T-helper 17 cell (primary cell): ENCODE results near the gene OR2M3. TPM values are rescaled to one million over a fixed set of nuclear protein-coding genes. Genes with fewer than 3 reads are reported as not detected.

Experiments
- ATAC-seq: fragments of 150-1000 bp; cut with Tn5 transposase; 2 replicates; pipeline ENCODE4 v1.10.0; 2021; ENCODE audit warnings: mild to moderate bottlenecking, moderate library complexity
- DNase-seq, 3 donors: peaks; one replicate each; pipeline versions ENCODE4 v3.0.0 to v3.0.0-alpha.2; 2020 to 2021
- H3K9me3 ChIP-seq: one replicate; pipeline ENCODE4 v1.7.0; 2013; ENCODE audit warnings: low read length, mild to moderate bottlenecking; ENCODE audit not compliant: control insufficient read depth, poor library complexity, severe bottlenecking
- H3K27ac Mint-ChIP-seq: one replicate; pipeline ENCODE4 v1.8.0; 2022; ENCODE audit warnings: mild to moderate bottlenecking, moderate library complexity, mixed read lengths
- H3K27me3 Mint-ChIP-seq: one replicate; pipeline ENCODE4 v1.8.0; 2022; ENCODE audit warnings: mixed read lengths
- H3K36me3 Mint-ChIP-seq: one replicate; pipeline ENCODE4 v1.8.0; 2022; ENCODE audit warnings: low read depth, mixed read lengths
- H3K4me1 Mint-ChIP-seq: one replicate; pipeline ENCODE4 v1.8.0; 2022; ENCODE audit warnings: mild to moderate bottlenecking, mixed read lengths
- H3K4me3 Mint-ChIP-seq: one replicate; pipeline ENCODE4 v1.8.0; 2022; ENCODE audit warnings: mild to moderate bottlenecking, moderate library complexity, mixed read lengths
- total RNA-seq, 4 donors: library from RNA in 2 of 4; stranded (reverse) in 2 of 4; gene quantifications; one replicate each; pipeline ENCODE4 v1.2.3 and lab custom pipeline; 2022 to 2026

OR2M3 gene, protein sequence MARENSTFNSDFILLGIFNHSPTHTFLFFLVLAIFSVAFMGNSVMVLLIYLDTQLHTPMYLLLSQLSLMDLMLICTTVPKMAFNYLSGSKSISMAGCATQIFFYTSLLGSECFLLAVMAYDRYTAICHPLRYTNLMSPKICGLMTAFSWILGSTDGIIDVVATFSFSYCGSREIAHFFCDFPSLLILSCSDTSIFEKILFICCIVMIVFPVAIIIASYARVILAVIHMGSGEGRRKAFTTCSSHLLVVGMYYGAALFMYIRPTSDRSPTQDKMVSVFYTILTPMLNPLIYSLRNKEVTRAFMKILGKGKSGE
- total RNA-seq (not detected), total RNA-seq (lab: John Stamatoyannopoulos, UW) (0 to 0.35 reads per million in 2 donors)

DNA sequence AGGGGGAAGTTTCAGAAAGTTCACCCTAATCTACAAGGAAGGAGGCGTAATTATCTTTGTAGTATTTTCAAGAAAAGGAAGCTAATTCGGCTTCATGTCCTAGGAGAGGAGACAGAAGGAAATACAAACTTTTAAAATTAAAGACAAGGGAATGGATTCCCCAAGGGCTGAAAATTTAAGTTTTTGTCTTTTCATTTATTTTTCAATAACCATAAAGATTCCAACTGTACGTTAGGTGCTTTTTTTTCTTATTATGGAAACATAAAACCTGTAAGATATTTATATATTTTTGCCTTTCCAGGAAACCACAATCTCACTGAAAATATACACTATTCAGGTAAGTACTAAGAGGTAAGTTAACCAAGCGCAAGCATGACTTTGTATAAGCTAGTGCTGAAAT, at the start of gene OR2M3:
TSS of gene OR2M3 (plus strand) at position 301 of the 400 bp plus-strand sequence. CDS start 5,803 bp downstream, outside the sequence.
- Mint-ChIP-seq H3K36me3 (no peaks in the 10 kb centered on the region), H3K4me3 (no peak within 1 kb of the TSS), H3K4me1 (no peaks in the 10 kb centered on the region), H3K27ac (no peak within 1 kb of the TSS), H3K27me3 (no peaks in the 10 kb centered on the region)
- H3K9me3 ChIP-seq = no peaks in the 10 kb centered on the region
- no peak for ATAC-seq
- DNase-seq = no peak

DNA sequence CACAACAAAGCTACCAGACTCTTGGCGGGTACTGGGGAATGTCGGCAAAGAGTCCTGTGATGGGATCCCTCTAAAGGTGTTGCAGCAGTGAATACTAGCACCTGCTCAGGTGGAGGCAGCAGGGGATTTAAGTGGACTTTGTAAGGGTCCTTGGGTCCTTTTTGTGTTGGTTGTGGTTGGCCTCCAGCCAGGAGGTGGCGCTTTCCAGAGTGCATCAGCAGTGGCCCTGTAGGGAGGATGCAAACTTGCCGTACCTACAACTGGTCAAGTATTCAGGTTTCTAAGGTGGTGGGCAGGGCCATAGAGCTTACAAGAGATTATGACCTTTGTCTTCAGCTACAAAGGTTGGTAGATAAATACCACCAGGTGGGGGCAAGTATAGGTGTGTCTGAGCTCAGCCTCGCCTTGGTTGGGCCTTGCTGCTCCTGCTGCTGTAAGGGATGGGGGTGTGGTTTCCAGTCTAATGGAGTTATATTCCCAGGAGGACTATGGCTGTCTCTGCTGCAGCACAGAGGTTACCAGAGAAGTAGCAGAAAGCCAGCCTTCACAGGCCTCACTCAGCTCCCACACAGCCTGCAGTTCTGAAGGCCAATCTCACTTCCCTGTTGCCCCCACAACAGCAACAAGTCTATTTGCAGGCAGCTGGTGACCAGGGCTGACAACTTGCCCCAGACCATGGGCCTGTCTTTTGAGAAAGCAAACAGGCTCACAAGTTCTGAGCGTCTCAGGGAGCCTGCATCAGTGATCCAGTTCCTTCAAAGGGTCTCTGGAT, 44.8 kb upstream of the OR2M3 start:
- Mint-ChIP-seq H3K4me3 (no peak overlapping the region), H3K27ac (no peak overlapping the region), H3K27me3 (no peaks in the 10 kb centered on the region), H3K4me1 (no peaks in the 10 kb centered on the region), H3K36me3 (no peaks in the 10 kb centered on the region)
- H3K9me3 ChIP-seq = no peaks in the 10 kb centered on the region
- no peak for ATAC-seq
- no peak for DNase-seq

DNA sequence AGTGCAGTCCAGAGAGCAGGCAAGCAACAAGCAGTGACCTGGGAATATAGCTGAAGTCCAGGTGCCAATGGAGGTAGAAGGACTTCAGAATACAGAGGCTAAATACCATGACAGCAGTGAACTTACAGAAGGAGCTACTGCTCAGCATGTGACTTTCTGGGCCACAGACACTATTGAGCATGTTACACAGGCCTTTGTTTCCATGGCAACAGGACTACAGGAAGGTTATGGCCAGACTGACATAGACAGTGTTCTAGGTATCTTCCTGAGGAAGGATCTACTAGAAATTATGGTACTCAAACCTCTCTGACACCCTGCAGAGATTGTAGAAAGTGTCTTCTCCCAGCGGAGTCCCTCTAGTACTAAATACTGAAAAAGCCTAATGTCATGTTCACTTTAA, 41.1 kb upstream of the OR2M3 start:
- H3K4me3 Mint-ChIP-seq = no peak overlapping the region
- DNase-seq (no peak), ATAC-seq (no peak)
- H3K27ac Mint-ChIP-seq = no peak overlapping the region
- H3K27me3 Mint-ChIP-seq = no peaks in the 10 kb centered on the region
- H3K36me3 Mint-ChIP-seq = no peaks in the 10 kb centered on the region
- no peaks in the 10 kb centered on the region for H3K4me1 Mint-ChIP-seq
- H3K9me3 ChIP-seq = no peaks in the 10 kb centered on the region

DNA sequence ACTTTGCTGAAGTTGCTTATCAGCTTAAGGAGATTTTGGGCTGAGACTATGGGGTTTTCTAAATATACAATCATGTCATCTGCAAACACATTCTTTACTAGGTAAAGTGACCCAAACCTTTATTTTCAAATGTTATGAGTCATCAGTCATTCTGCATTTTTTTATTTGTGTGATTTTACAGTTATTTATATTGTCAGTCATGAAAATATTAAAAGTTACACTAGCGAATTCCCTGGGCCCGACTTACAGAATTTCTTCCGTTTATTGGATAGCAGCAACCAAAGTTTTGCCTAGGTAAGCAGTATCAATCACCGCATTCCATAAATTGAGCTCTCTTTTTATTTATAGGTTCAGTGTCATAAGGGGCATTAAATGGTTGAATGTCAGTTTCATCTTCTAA, 38.3 kb upstream of the OR2M3 start:
- ATAC-seq (no peak), DNase-seq (no peak)
- Mint-ChIP-seq H3K4me1 (no peaks in the 10 kb centered on the region), H3K4me3 (no peak overlapping the region), H3K36me3 (no peaks in the 10 kb centered on the region), H3K27ac (no peak overlapping the region), H3K27me3 (no peaks in the 10 kb centered on the region)
- H3K9me3 ChIP-seq = no peaks in the 10 kb centered on the region

DNA sequence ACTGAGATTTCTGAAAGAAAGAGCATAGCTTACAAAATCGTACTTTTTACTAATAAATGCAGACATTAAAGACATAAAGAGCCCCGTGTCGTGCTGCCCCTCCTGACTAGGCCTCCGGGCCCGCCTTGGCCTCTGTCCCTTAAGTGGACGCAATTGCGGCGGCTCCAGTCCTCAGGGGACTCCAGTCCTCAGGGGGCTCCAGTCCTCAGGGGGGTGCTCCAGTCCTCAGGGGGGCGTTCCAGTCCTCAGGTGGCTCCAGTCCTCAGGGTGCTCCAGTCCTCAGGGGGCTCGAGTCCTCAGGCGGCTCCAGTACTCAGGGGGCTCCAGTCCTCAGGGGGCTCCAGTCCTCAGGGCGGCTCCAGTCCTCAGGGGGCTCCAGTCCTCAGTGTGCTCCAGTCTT, 33.0 kb upstream of the OR2M3 start:
- no peaks in the 10 kb centered on the region for H3K9me3 ChIP-seq
- no peak overlapping the region for H3K4me3 Mint-ChIP-seq
- H3K27me3 Mint-ChIP-seq = no peaks in the 10 kb centered on the region

DNA sequence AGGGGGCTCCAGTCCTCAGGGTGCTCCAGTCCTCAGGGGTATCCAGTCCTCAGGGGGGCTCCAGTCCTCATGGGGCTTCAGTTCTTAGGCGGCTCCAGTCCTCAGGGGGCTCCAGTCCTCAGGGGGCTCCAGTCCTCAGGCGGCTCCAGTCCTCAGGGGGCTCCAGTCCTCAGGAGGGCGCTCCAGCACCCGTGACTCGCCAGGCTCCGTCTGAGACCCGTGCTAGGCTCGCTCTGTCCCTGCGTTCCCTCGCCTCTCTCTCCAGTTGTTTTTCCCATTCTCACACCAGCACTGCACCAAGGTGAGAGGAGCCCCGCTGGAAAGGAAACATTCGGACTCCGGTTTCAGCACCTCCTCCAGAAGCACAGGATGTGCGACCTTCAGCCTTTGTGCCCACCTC, 31.9 kb upstream of the OR2M3 start:
- Mint-ChIP-seq H3K27ac (no peak overlapping the region), H3K36me3 (no peaks in the 10 kb centered on the region), H3K27me3 (no peaks in the 10 kb centered on the region), H3K4me1 (no peaks in the 10 kb centered on the region), H3K4me3 (no peak overlapping the region)
- DNase-seq = no peak
- no peak for ATAC-seq
- no peaks in the 10 kb centered on the region for H3K9me3 ChIP-seq

More for the DNA sequence above, 33.0 kb upstream of the OR2M3 start:
- no peak for ATAC-seq
- Mint-ChIP-seq H3K4me1 (no peaks in the 10 kb centered on the region), H3K27ac (no peak overlapping the region), H3K36me3 (no peaks in the 10 kb centered on the region)
- no peak for DNase-seq

DNA sequence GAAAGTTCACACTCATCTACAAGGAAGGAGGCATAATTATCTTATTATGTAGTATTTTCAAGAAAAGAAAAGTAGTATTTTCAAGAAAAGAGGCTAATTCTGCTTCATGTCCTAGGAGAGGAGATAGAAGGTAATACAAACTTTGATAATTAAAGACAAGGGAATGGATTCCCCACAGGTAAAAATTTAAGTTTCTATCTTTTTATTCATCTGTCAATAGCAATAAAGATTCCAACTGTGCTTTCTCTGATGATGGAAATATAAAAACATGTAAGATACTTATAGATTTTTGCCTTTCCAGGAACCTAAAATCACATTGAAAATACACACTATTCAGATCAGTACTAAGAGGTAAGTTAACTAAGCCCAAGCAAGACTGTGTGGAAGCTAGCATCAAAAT, 22.5 kb upstream of the OR2M3 start, which contains the start of gene OR2M2:
TSS of gene OR2M2 (plus strand) at position 301 of the 400 bp plus-strand sequence. CDS start 5,165 bp downstream, outside the sequence.
- H3K4me3 Mint-ChIP-seq = no peak within 1 kb of the TSS

DNA sequence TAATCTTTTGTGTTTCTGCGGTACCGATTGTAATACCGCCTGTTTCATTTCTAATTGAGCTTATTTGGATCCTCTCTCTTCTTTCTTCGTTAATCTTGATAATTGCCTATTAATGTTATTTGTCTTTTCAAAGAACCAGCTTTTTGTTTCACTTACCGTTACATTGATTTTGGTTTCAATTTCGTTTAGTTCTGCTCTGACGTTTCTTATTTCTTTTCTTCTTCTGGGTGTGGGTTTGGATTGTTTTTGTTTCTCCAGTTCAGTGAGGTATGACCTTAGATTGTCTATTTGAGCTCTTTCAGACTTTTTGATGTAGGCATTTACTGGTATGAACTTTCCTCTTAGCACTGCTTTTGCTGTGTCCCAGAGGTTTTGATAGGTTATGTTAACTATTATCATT, 13.1 kb upstream of the OR2M3 start:
- DNase-seq (no peak), ATAC-seq (no peak)

More for the DNA sequence above, 22.5 kb upstream of the OR2M3 start, which contains the start of gene OR2M2:
- no peaks in the 10 kb centered on the region for H3K9me3 ChIP-seq
- Mint-ChIP-seq H3K4me1 (no peaks in the 10 kb centered on the region), H3K27ac (no peak within 1 kb of the TSS), H3K27me3 (no peaks in the 10 kb centered on the region), H3K36me3 (no peaks in the 10 kb centered on the region)
- ATAC-seq (no peak), DNase-seq (no peak)

DNA sequence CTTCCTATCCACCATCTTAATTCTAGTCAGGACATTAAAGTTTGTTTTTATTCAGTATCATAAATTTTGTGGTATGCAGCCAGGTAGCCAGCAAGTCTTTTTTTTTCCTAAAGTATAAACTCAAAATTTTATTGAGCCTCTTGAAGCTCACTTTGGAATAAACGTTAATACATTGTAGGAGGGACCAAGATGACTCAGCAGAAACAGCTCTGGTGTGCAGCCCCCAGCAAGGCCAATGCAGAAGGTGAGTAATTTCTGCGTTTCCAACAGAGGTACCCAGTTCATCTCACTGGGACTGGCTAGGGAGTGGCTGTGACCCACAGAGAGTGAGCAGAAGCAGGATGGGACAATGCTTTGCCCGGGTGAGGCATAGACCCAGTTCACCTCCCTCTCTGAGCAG, 9.7 kb upstream of the OR2M3 start:
- DNase-seq (no peak), ATAC-seq (no peak)
- Mint-ChIP-seq H3K4me1 (no peaks in the 10 kb centered on the region), H3K36me3 (no peaks in the 10 kb centered on the region), H3K27me3 (no peaks in the 10 kb centered on the region), H3K27ac (no peak overlapping the region), H3K4me3 (no peak overlapping the region)
- H3K9me3 ChIP-seq = no peaks in the 10 kb centered on the region

More for the DNA sequence above, 13.1 kb upstream of the OR2M3 start:
- no peak overlapping the region for H3K27ac Mint-ChIP-seq
- H3K27me3 Mint-ChIP-seq = no peaks in the 10 kb centered on the region
- no peaks in the 10 kb centered on the region for H3K36me3 Mint-ChIP-seq
- no peaks in the 10 kb centered on the region for H3K4me1 Mint-ChIP-seq
- H3K9me3 ChIP-seq = no peaks in the 10 kb centered on the region
- no peak overlapping the region for H3K4me3 Mint-ChIP-seq

DNA sequence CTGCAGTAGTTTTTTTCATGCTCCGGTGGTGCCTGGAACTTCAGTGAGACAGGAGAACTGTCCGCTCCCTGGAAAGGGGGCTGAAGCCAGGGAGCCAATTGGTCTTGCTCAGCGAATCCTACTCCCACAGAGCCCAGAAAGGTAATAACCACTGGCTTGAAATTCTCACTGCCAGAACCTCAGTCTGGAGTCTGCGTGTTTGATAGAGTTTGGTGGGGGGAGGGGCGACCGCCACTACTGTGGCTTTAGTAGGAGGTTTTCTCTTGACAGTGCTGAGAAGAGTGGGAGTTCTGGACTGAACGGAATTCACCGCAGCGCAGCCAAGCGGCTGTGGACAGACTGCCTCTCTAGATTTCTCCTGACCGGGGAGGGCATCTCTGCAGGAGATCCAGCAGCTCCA, 8.0 kb upstream of the OR2M3 start:
- Mint-ChIP-seq H3K27ac (no peak overlapping the region), H3K27me3 (no peaks in the 10 kb centered on the region), H3K4me3 (no peak overlapping the region), H3K4me1 (no peaks in the 10 kb centered on the region), H3K36me3 (no peaks in the 10 kb centered on the region)
- no peak for ATAC-seq
- no peaks in the 10 kb centered on the region for H3K9me3 ChIP-seq
- DNase-seq = no peak

DNA sequence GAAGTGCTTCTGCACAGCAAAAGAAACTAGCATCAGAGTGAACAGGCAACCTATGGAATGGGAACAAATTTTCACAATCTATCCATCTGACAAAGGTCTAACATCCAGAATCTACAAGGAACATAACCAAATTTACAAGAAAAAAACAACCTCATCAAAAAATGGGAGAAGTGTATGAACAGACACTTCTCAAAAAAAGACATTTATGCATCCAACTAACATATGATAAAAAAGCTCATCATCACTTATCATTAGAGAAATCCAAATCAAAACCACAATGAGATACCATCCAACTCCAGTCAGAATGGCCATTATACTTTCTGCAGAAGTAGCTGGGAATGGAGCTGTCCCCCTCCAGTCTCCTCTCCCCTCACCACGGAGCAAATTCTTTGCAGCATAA, 2.9 kb upstream of the OR2M3 start:
- Mint-ChIP-seq H3K27me3 (no peaks in the 10 kb centered on the region), H3K4me3 (no peak overlapping the region), H3K27ac (no peak overlapping the region), H3K4me1 (no peaks in the 10 kb centered on the region), H3K36me3 (no peaks in the 10 kb centered on the region)
- DNase-seq (no peak), ATAC-seq (no peak)
- H3K9me3 ChIP-seq = no peaks in the 10 kb centered on the region

DNA sequence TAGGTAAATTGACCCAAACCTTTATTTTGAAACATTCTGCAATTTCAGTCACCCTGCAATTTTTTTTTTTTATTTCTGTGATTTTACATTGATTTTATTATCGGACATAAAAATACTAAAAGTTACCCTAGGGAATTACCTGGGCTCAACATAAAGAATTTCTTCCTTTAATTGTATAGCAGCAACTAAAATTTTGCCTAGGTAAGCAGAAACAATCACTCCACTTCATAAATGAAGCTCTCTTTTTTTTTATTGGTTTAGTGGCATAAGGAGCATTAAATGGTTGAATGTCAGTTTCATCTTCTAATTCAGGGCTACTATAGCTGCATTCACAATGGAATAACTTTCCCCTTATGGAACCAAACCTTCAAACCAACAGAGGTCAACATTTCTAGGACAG, 18.8 kb downstream of the OR2M3 start:
- H3K4me1 Mint-ChIP-seq = no peaks in the 10 kb centered on the region
- H3K9me3 ChIP-seq = no peaks in the 10 kb centered on the region
- H3K27ac Mint-ChIP-seq = no peak overlapping the region
- no peak for DNase-seq
- no peak for ATAC-seq
- no peaks in the 10 kb centered on the region for H3K36me3 Mint-ChIP-seq
- peaks cover 5% of the 10 kb centered on the region for H3K27me3 Mint-ChIP-seq
- H3K4me3 Mint-ChIP-seq = no peak overlapping the region

DNA sequence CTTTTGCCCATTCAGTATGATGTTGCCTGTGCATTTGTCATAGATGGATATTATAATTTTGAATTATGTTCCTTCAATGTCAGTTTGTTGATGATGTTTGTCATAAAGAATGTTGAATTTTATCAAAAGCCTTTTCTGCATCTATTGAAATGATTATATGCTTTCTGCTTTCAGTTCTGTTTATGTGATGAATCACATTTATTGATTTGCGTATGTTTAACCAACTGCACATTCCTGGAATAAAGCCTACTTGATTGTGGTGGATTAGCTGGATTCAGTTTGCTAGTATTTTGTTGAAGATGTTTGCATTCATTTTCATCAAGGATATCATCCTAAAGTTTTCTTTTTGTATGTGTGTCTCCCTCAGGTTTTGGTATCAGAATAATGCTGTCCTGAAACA, 28.5 kb downstream of the OR2M3 start:
- no peaks in the 10 kb centered on the region for H3K4me1 Mint-ChIP-seq
- H3K27ac Mint-ChIP-seq = no peak overlapping the region
- no peak for DNase-seq
- H3K4me3 Mint-ChIP-seq = no peak overlapping the region
- H3K27me3 Mint-ChIP-seq = no peaks in the 10 kb centered on the region
- no peak for ATAC-seq
- no peaks in the 10 kb centered on the region for H3K9me3 ChIP-seq
- no peaks in the 10 kb centered on the region for H3K36me3 Mint-ChIP-seq
